Stimulated activated effector memory CD8-positive, alpha-beta T cell treated with anti-CD3 and anti-CD28 coated beads, Interleukin-12 subunit alpha, Interleukin-12 subunit beta, amount 100 ng/mL, for 72 hours (primary cell): ENCODE data around the gene TULP4.
"Not testable (repeated sequence)": the region's sequence is repeated elsewhere in the genome, so short reads cannot be mapped to it uniquely, and the experiment has no call there.

ENCODE experiments used
- ATAC-seq: fragments of 150-1000 bp; cut with Tn5 transposase; 2 replicates; pipeline ENCODE4 v1.10.0; 2021
- DNase-seq, 2 donors: peaks; one replicate each; pipeline ENCODE4 v3.0.0; 2021 to 2022; ENCODE audit warnings: low spot score in 2 of 2
- H3K27ac Mint-ChIP-seq: one replicate; pipeline ENCODE4 v1.8.0; 2022; ENCODE audit warnings: mild to moderate bottlenecking, mixed read lengths
- H3K36me3 Mint-ChIP-seq: one replicate; pipeline ENCODE4 v1.8.0; 2022; ENCODE audit warnings: mild to moderate bottlenecking, mixed read lengths
- H3K4me1 Mint-ChIP-seq: one replicate; pipeline ENCODE4 v1.8.0; 2022; ENCODE audit warnings: mixed read lengths
- H3K4me3 Mint-ChIP-seq: one replicate; pipeline ENCODE4 v1.8.0; 2022; ENCODE audit warnings: mild to moderate bottlenecking, mixed read lengths
- H3K9me3 Mint-ChIP-seq: one replicate; pipeline ENCODE4 v1.8.0; 2022; ENCODE audit warnings: mixed read lengths

The TULP4 gene

DNA sequence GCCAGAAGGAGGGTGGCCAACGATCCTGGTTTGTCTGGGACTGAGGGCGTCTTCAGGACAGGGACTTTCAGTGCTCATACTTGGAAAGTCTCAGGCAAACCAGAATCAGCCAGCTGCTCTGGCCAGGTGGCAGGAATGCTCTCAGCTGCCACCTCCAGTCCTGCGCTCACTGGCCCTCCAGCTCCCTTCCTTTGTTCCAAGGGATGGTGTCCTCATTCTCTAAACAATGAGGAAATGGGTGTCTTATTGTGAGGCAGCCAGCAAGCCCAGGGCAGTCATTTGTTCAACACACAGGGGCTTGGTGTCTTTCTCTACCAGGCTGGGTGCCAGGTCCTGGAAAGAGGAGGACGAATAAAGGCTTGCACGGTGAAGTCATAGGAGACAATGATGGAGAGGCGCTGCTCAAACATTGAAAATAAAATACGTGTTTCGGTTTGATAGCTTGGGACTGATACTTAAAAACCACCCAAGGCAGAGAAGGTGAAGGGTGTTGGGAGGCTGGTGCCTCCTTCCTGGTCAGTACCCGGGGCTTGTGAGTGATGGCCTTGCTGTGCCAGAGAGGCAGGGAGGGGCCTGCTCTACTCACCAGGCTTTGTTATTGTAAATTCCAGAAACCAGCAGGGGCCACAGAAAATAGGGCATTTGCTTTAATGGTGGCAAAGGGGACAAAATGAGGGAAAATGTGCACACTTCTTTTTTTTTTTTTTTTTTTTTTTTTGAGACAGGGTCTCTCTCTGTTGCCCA is 236.3 kb downstream of the TULP4 start:
- Mint-ChIP-seq H3K9me3 (no peaks in the 10 kb centered on the region), H3K36me3 (no peaks in the 10 kb centered on the region), H3K27ac (no peak overlapping the region), H3K4me3 (no peak overlapping the region), H3K4me1 (no peaks in the 10 kb centered on the region)
- no peak for ATAC-seq
- no peak for DNase-seq

DNA sequence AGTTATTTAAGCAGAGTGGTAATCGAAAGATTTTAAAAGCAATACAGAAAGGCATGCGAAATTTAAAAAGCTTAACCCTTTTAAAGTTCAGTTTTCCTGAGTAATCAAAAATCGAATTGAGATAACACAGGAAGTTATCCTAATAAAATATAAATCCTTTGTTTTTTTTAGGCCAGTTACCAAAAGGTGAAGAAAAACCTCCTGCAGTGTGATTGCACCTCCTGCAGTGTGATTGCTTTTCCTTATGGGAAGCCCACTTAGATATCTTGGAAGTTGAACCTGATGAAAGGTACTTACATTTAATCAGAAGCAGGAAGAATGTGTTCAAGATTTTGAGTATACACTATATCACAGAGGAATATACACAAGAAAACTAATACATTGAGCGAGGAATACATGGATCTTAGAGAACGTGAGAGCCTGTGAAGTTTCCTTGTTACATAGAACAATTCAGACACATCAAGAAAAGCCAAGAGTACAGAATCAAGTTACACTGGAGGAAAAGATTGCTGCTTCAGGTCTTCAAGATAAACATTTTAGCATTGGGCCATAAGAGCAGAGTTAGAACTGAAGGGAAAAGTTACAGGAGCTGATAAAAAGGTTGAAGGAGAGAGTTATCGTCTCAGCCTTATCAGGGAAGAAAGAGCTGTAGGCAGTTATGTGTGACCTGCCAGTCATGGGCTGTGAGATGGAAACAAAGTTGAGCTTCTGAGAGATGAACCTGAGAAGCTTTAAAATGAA is 240.0 kb downstream of the TULP4 start:
- no peak for ATAC-seq

DNA sequence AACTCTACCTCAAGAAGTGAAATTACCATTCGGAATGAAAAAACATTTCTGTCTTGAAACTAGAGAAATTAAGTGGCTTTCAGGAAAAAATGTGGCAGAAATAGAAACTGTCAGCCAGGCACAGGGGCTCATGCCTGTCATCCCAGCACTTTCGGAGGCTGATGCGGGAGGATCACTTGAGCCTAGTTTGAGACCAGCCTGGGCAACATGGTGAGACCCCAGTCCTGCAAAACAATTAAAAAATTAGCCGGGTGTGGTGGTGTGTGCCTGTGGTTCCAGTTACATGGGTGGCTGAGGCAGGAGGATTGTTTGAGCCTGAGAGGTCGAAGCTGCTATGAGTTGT is 240.5 kb downstream of the TULP4 start:
- ATAC-seq (no peak), DNase-seq (no peak)
- Mint-ChIP-seq H3K9me3 (no peaks in the 10 kb centered on the region), H3K27ac (no peak overlapping the region), H3K4me1 (no peaks in the 10 kb centered on the region), H3K36me3 (no peaks in the 10 kb centered on the region), H3K4me3 (no peak overlapping the region)

More for the DNA sequence above, 240.0 kb downstream of the TULP4 start:
- Mint-ChIP-seq H3K9me3 (no peaks in the 10 kb centered on the region), H3K27ac (no peak overlapping the region), H3K4me1 (no peaks in the 10 kb centered on the region), H3K36me3 (no peaks in the 10 kb centered on the region), H3K4me3 (no peak overlapping the region)
- no peak for DNase-seq

DNA sequence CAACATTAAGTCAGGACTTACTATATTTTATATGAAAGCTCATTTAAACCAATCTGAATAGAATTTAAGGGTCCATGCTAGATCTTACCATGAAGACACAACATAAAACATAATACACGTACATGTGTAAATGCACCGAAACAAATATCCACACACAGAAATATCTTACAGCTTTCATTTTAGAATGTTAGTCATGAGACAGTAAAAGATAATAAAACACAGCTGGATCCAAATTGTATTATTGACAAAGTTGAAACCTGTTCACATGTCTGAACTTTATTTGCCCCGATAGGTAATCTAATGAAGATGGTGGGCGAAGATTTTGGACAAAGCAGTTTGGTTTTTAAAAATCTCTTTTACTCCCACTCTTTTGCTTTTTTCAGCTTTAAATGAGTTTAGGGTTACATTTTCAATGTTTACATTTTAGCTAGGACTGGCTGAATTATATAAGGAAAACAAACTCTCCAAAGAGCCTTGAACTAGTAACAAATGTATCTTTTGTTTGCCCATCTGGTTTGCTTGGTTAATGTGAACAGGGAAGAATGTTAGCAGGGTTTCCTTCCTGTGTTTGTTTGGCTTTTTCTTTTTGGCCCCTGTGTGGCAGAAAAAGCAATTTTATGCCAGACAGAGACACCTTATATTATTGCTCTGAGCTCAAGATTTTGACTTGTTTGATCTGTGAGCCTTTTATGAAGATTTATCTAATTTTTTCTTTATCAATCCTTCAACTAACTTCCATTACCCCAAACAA is 242.5 kb downstream of the TULP4 start:
- no peaks in the 10 kb centered on the region for H3K9me3 Mint-ChIP-seq

DNA sequence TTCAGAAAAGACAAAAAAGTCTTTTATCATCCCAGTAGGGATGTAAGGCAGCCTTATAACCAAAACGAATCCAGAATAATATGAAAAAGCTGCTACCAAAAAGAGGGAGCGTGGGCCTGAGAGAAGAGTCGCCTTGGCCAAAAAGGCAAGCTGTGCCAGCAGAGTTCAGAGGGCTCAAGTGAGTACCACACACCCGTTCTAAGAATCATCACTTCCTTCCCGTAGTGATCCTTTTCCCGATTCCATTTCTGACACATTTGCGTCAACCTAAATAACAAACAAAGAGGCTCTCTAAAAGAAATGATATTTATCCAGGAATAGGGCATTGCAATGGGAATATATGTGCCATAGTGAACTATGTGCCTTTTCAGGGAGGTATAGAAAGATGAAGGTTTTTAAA is 243.8 kb downstream of the TULP4 start:
- DNase-seq: no peak
- H3K27ac Mint-ChIP-seq: no peak overlapping the region
- H3K4me1 Mint-ChIP-seq: peaks cover 12% of the 10 kb centered on the region
- ATAC-seq: no peak
- no peaks in the 10 kb centered on the region for H3K9me3 Mint-ChIP-seq
- peaks cover 15% of the 10 kb centered on the region for H3K36me3 Mint-ChIP-seq
- no peak overlapping the region for H3K4me3 Mint-ChIP-seq

More for the DNA sequence above, 242.5 kb downstream of the TULP4 start:
- no peak for DNase-seq
- peaks cover 5% of the 10 kb centered on the region for H3K4me1 Mint-ChIP-seq
- H3K4me3 Mint-ChIP-seq: no peak overlapping the region
- H3K27ac Mint-ChIP-seq: no peak overlapping the region
- no peak for ATAC-seq
- H3K36me3 Mint-ChIP-seq: peaks cover 8% of the 10 kb centered on the region

DNA sequence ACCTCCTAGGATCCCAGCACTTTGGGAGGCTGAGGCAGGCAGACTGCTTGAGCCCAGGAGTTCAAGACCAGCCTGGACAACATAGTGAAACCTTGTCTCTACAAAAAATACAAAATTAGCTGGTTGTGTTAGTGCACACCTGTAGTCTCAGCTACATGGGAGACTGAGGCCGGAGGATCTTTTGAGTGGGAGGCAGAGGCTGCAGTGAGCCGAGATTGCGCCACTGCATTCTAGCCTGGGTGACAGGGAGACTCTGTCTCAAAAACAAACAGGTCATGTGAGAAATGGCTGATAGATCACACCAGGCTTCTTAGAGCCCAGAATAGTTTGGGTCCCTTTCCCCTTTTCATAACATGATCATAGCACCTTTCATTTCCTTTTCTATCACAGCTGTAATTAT is 244.8 kb downstream of the TULP4 start:
- H3K9me3 Mint-ChIP-seq, DNase-seq, H3K4me3 Mint-ChIP-seq, ATAC-seq, H3K27ac Mint-ChIP-seq: not testable (repeated sequence)
- Mint-ChIP-seq H3K4me1 (peaks cover 22% of the 10 kb centered on the region), H3K36me3 (peaks cover 21% of the 10 kb centered on the region)

DNA sequence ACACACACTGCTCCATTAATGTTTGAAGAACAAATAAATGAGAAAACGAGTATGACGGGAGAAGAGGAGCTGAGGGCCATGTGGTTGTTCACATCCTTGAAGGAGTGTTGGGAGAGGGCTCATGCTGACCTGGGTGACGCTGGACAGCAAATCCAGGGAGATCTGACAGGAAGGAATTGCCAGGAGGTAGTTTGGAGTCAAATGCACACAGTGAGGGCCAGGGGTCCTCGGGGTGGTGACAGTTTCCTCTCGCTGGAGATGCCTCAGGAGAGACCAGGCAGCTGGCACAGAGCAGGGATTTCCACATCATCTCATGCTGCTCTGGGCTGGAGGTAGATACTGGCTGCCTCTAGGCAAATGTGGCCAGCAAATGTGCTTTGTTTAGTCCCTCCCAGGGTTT is 245.7 kb downstream of the TULP4 start:
- peaks cover 29% of the 10 kb centered on the region for H3K4me1 Mint-ChIP-seq
- no peak overlapping the region for H3K4me3 Mint-ChIP-seq
- ATAC-seq (no peak), DNase-seq (no peak)
- no peak overlapping the region for H3K27ac Mint-ChIP-seq
- H3K36me3 Mint-ChIP-seq: peaks cover 21% of the 10 kb centered on the region
- H3K9me3 Mint-ChIP-seq: no peaks in the 10 kb centered on the region

DNA sequence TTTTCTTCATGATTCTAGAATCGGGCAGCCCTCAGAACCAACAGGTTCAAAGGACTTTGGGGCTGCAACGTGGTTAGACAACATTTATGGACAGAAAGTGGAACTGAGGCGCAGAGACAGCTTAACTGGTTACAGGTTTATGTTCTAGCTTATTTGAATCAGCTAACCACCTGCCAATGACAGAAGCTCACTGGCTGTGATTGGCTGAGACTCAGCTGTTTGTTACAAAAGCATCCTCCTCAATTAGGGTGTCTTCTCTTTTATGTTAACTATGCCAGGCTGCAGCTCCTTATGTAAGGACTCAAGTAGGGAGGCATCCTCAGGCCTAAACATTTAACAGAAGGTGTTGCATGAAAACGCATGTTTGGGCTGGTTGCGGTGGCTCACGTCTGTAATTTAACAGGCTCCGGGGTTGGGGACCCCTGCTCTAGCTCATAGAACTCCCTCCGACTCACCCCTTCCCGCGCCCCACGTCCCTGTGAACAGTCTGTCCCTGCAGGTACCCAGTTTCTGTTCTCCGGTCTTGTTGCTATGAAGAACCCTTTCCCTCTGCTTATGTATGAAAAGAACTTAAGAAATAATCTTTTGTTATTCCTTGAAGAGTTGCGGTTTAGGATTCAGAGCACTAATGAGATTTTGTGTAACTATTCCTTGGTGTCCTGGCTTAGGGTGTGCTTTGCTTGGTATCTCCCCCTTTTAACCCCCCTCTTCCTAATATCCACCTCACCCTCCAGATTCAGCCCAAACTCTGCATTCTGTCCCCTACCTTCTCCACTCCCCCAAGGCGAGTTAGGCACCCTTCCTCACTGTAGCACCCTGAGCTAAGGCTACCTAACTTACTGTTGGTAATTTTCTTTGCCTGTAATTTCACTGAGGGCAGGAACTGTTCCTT is 246.4 kb downstream of the TULP4 start:
- peak overlapping the region; percentile 91 for H3K4me3 Mint-ChIP-seq
- peak overlapping the region; percentile 75 for H3K27ac Mint-ChIP-seq
- peaks cover 32% of the 10 kb centered on the region for H3K4me1 Mint-ChIP-seq
- H3K9me3 Mint-ChIP-seq: no peaks in the 10 kb centered on the region
- DNase-seq: no peak
- no peak for ATAC-seq
- peaks cover 21% of the 10 kb centered on the region for H3K36me3 Mint-ChIP-seq

DNA sequence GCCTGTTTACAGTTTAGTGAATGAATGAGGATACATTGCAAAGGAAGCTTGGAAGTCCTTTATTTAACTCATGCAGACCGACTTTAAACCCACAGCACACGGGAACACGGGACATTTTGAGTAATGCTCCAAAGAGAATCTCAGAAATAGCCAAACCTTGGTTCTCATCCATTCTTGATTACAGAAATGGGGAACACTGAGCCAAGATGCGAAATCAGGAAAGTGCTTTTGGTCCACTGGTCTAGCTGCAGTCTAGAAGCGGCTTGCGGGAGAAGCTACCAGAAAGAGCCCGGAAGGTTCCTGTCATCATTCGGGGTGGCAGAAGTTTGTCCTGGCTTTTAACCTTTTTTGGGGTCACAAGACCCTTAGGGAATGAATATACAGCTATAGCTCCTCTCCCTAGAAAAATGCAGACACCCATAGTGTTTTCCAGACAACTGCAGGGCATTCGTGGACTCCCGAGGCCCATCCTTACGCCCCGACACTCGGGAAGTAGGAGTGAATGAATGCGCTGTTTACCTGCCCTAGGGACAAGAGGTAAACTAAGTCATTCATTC is 247.2 kb downstream of the TULP4 start:
- Mint-ChIP-seq H3K9me3 (no peaks in the 10 kb centered on the region), H3K4me3 (peak overlapping the region; percentile 91), H3K27ac (peak overlapping the region; percentile 75), H3K4me1 (peaks cover 39% of the 10 kb centered on the region), H3K36me3 (peaks cover 21% of the 10 kb centered on the region)
- ATAC-seq: no peak
- no peak for DNase-seq

DNA sequence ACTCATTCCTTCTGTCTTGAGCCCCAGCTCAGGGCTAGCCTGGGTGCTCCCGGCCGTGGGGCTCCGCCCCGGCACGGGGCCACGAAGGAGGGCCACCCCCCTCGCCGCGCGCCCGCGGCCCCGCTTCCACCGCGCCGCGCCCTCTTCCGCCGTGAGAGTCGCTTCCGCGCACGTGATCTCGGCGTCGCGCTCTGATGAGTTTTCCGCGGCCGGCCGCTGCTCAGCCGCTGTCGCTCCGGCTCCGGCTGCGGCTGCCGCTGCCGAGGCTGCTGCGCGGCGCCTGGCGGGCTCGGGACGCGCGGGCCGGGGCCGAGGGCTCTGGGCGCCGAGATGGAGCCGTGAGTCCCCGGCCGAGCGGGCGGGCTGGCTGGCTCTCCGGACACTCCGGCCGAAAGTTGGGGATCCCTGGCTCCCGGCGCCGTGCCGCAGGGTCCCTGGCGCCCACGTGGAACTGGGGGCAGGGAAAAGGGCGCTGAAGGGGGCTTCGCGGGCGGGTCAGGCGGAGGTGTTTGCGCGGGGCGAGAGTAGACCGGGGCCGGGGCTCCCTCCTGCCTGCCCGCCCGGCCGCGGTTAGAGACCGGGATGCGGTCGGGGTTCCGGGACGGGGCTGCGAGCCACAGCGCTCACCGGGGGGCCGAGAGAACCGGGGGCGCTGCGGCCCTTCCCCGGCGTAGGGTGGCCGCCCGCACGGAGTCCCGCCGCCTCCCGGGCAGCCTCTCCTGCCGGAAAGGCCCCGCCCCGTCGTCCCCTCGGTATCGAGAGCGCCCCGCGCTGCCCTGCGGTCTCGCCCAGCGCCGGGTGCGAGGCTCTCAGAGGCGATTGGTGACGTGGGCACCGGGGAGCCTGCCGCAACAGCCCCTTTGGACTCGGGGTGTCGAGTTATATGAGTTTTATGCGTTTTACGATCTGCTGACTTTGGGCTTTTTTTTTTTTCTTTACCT is 247.9 kb downstream of the TULP4 start, which contains the start of gene TMEM181:
TSS of gene TMEM181 (plus strand) at position 197 of the 941 bp plus-strand sequence. CDS start at position 331, 134 bp downstream.
- Mint-ChIP-seq H3K4me1 (peaks cover 47% of the 10 kb centered on the region), H3K9me3 (no peaks in the 10 kb centered on the region), H3K36me3 (peaks cover 21% of the 10 kb centered on the region), H3K4me3 (peak within 1 kb of the TSS; percentile 91), H3K27ac (peak within 1 kb of the TSS; percentile 95)
- ATAC-seq (peak; percentile 92), DNase-seq (peak; percentile 77 to 90)

DNA sequence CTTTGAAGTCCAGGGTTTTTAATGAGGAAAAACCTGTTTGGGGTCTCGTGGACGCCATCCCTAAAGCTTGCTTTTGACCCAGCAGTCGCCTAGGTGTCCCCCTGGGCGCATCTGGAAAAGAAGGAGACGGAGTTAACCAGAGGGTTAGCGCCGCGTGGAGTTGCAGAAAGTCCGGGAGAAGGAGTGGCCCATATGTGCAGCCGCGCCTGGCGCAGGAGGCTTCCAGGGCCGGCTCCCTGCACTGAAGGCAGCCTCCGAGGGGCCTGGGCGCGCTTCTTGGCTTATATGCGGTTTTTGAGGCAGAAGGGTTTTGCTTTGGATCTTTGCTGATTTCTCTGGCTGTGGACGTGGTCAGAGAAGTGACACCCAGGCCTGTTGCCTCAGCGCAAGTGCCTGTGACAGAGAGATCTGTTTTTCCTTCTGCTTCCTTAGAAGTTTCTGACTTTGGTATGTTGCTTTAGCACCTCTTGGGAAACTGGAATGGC is 248.6 kb downstream of the TULP4 start:
- Mint-ChIP-seq H3K27ac (peak overlapping the region; percentile 95), H3K4me1 (peaks cover 54% of the 10 kb centered on the region), H3K4me3 (peak overlapping the region; percentile 91), H3K36me3 (peaks cover 21% of the 10 kb centered on the region), H3K9me3 (no peaks in the 10 kb centered on the region)
- DNase-seq (peak in 1 of 2 donors; percentile 65), ATAC-seq (no peak)
